ENCODE data around the gene UPF3A.
"Not testable (repeated sequence)": the region's sequence is repeated elsewhere in the genome, so short reads cannot be mapped to it uniquely, and the experiment has no call there.

The UPF3A gene

GRCh38 chr13:114336457-114336856 is 55.1 kb downstream of the UPF3A start:
- DNase-seq (ENCODE audit: low read depth): not testable (repeated sequence)

- no peak for DNase-seq (ENCODE audit: low read depth)
These were observed 57.6 kb downstream of the UPF3A start for GRCh38 chr13:114338959-114339358.

- no peak for DNase-seq (ENCODE audit: low read depth)
These were observed 58.6 kb downstream of the UPF3A start for GRCh38 chr13:114339857-114340534.

GRCh38 chr13:114341003-114341777 is 59.8 kb downstream of the UPF3A start:
- DNase-seq (ENCODE audit: low read depth): no peak

- not testable (repeated sequence) for DNase-seq (ENCODE audit: low read depth)
These were observed 65.9 kb downstream of the UPF3A start for GRCh38 chr13:114347256-114347655.

- DNase-seq (ENCODE audit: low read depth): not testable (repeated sequence)
These were observed 71.4 kb downstream of the UPF3A start for GRCh38 chr13:114352763-114353162.

GRCh38 chr13:114353382-114353781 is 72.0 kb downstream of the UPF3A start:
- DNase-seq (ENCODE audit: low read depth): not testable (repeated sequence)

Data from stimulated activated CD4-positive, alpha-beta T cell treated with anti-CD3 and anti-CD28 coated beads, Interleukin-2, amount 100 ng/mL, for 4 hours (primary cell).